Subcutaneous adipose tissue (tissue), 4 donors: ENCODE data around the gene CFAP69. TPM values are rescaled to one million over a fixed set of nuclear protein-coding genes. Genes with fewer than 3 reads are reported as not detected.

Experiments
- CTCF ChIP-seq: fragments of 450-650 bp; IDR thresholded peaks from one replicate; pipeline ENCODE4 v1.5.1; 2016; ENCODE audit warnings: low read depth, mild to moderate bottlenecking, control low read depth, antibody characterized with exemption, moderate library complexity
- total RNA-seq, 4 donors: library from RNA; depleted of rRNA; stranded (reverse); fragments of >200 nt; gene quantifications; one replicate each; pipeline ENCODE4 v1.1.0, GENCODE V29; 2016

CFAP69 gene
- total RNA-seq, 4 donors from 2014 or later: 12.6 to 30.7 (median 21.2) TPM

- TF ChIP-seq CTCF: no peak
These were observed 20.8 kb upstream of the CFAP69 start for GRCh38 chr7:90224195-90224594.

DNA sequence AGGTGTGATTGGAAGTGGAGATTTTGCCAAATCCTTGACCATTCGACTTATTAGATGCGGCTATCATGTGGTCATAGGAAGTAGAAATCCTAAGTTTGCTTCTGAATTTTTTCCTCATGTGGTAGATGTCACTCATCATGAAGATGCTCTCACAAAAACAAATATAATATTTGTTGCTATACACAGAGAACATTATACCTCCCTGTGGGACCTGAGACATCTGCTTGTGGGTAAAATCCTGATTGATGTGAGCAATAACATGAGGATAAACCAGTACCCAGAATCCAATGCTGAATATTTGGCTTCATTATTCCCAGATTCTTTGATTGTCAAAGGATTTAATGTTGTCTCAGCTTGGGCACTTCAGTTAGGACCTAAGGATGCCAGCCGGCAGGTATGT, 19.8 kb upstream of the CFAP69 start:
- TF ChIP-seq CTCF: no peak

GRCh38 chr7:90225601-90226000, 19.4 kb upstream of the CFAP69 start:
- TF ChIP-seq CTCF: no peak

GRCh38 chr7:90227259-90227658, 17.7 kb upstream of the CFAP69 start:
- no peak for TF ChIP-seq CTCF

DNA sequence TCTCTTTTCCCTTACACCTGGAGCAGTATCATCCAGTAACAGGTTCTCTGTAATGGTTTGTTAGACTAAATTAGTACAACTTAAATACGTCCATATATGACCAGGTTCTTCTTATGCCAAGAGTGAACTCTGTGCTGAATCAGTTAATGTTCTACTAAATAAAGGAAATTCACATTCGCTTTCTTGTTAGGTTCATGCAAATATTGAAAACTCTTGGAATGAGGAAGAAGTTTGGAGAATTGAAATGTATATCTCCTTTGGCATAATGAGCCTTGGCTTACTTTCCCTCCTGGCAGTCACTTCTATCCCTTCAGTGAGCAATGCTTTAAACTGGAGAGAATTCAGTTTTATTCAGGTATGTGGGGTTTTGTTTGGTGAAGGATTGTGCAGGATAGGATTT, 15.3 kb upstream of the CFAP69 start:
- no peak for TF ChIP-seq CTCF

GRCh38 chr7:90230834-90231233, 14.1 kb upstream of the CFAP69 start:
- no peak for TF ChIP-seq CTCF

- TF ChIP-seq CTCF: no peak
These were observed 13.7 kb upstream of the CFAP69 start for GRCh38 chr7:90231304-90231703.
